Loucy (cell line): Measurements from ENCODE around the gene PRMT3.

Experiments
- EZH2phosphoT487 ChIP-seq: fragments of 200-600 bp; IDR thresholded peaks from 2 replicates; pipeline ENCODE4 v1.6.1; 2018; ENCODE audit warnings: antibody characterized with exemption, mild to moderate bottlenecking, moderate library complexity, borderline replicate concordance
- TF ChIP-seq, protein P1 (sequence below): fragments of 200-600 bp; sonication (generic); conservative IDR thresholded peaks from 2 replicates; pipeline ENCODE4 v1.5.1; 2014; ENCODE audit warnings: mild to moderate bottlenecking, antibody characterized with exemption, low read length

DNA sequence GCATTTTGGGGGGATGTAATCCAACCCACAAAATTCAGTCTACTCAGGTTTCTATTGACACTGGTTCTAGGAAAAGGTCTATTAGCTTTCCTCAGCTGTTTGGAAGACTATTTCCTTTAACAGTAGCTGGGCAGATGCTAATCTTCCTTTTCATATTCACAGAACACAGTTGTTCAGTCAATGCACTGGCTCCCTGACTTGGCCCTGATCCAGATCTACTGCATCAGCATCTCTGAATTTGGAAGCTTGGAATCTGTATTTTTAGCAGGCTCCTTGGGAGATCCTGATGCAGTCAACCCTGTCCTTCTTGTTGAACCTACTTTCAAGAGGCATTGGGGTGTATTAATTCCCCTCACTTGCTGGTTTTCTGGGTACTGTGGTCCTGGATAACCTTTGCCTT is 17.7 kb upstream of the PRMT3 start:
- TF ChIP-seq, protein P1, sequence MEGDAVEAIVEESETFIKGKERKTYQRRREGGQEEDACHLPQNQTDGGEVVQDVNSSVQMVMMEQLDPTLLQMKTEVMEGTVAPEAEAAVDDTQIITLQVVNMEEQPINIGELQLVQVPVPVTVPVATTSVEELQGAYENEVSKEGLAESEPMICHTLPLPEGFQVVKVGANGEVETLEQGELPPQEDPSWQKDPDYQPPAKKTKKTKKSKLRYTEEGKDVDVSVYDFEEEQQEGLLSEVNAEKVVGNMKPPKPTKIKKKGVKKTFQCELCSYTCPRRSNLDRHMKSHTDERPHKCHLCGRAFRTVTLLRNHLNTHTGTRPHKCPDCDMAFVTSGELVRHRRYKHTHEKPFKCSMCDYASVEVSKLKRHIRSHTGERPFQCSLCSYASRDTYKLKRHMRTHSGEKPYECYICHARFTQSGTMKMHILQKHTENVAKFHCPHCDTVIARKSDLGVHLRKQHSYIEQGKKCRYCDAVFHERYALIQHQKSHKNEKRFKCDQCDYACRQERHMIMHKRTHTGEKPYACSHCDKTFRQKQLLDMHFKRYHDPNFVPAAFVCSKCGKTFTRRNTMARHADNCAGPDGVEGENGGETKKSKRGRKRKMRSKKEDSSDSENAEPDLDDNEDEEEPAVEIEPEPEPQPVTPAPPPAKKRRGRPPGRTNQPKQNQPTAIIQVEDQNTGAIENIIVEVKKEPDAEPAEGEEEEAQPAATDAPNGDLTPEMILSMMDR = no peak
- TF ChIP-seq EZH2phosphoT487 = no peak
